Mesenchymal stem cell (in vitro differentiated cells and primary cell): ENCODE data around the gene FA2H.
A peak's percentile ranks its signal among the peaks of the same experiment; 100 is the strongest.

Experiments used
- DNase-seq: peaks from one replicate; pipeline ENCODE4 v3.0.0-alpha.2; 2013
- H2AFZ ChIP-seq: one replicate; pipeline ENCODE4 v1.6.1; 2013; ENCODE audit warnings: low read depth, mild to moderate bottlenecking, control low read depth, inconsistent platforms, low read length, moderate library complexity
- H2AK5ac ChIP-seq: 2 replicates; pipeline ENCODE4 v1.6.1; 2013; ENCODE audit warnings: low read length, moderate library complexity, mild to moderate bottlenecking, inconsistent platforms; ENCODE audit not compliant: severe bottlenecking
- H2BK120ac ChIP-seq: one replicate; pipeline ENCODE4 v1.6.1; 2013; ENCODE audit warnings: low read depth, mild to moderate bottlenecking, inconsistent platforms, low read length, moderate library complexity
- H2BK12ac ChIP-seq, 2 experiments: one replicate each; pipeline ENCODE4 v1.6.1; 2013; ENCODE audit warnings: inconsistent platforms in 2 of 2, low read length in 2 of 2, mild to moderate bottlenecking in 2 of 2, moderate library complexity in 2 of 2, control low read depth in 1 of 2
- H2BK15ac ChIP-seq: one replicate; pipeline ENCODE4 v1.6.1; 2013; ENCODE audit warnings: mild to moderate bottlenecking, low read depth, inconsistent platforms; ENCODE audit not compliant: poor library complexity, severe bottlenecking
- H2BK5ac ChIP-seq: 2 replicates; pipeline ENCODE4 v1.6.1; 2013; ENCODE audit warnings: low read depth, mild to moderate bottlenecking, low read length, control low read depth, inconsistent platforms; ENCODE audit not compliant: poor library complexity, severe bottlenecking
- H3K14ac ChIP-seq, 2 experiments: one replicate each; pipeline ENCODE4 v1.6.1; 2013; ENCODE audit warnings: inconsistent platforms in 2 of 2, low read length in 2 of 2, control low read depth in 1 of 2, mild to moderate bottlenecking in 1 of 2, moderate library complexity in 1 of 2
- H3K18ac ChIP-seq, 2 experiments: one replicate each; pipeline ENCODE4 v1.6.1; 2013; ENCODE audit warnings: inconsistent platforms in 2 of 2, low read length in 2 of 2, control low read depth in 1 of 2, low read depth in 1 of 2, mild to moderate bottlenecking in 1 of 2
- H3K23ac ChIP-seq, 2 experiments: one replicate each; pipeline ENCODE4 v1.6.1; 2013; ENCODE audit warnings: inconsistent platforms in 2 of 2, low read length in 2 of 2, mild to moderate bottlenecking in 2 of 2, moderate library complexity in 2 of 2, control low read depth in 1 of 2
- H3K27ac ChIP-seq: 2 replicates; pipeline ENCODE4 v1.5.1; 2013; ENCODE audit warnings: mild to moderate bottlenecking, moderate library complexity, low read length, control low read depth, inconsistent platforms; ENCODE audit not compliant: poor library complexity, severe bottlenecking
- H3K27me3 ChIP-seq, 2 experiments: 2 replicates each; pipeline versions ENCODE4 v1.6.1 to v1.7.0; 2013; ENCODE audit warnings: low read length in 2 of 2, mild to moderate bottlenecking in 2 of 2, moderate library complexity in 2 of 2, control low read depth in 1 of 2, inconsistent platforms in 1 of 2; ENCODE audit not compliant: control insufficient read depth in 1 of 2, insufficient read depth in 1 of 2
- H3K36me3 ChIP-seq, 2 experiments: 2 replicates each; pipeline versions ENCODE4 v1.6.1 to v1.7.0; 2013; ENCODE audit warnings: low read length in 2 of 2, control low read depth in 1 of 2, inconsistent platforms in 1 of 2, low read depth in 1 of 2, mild to moderate bottlenecking in 1 of 2; ENCODE audit not compliant: insufficient read depth in 2 of 2, control insufficient read depth in 1 of 2
- H3K4ac ChIP-seq, 2 experiments: one replicate each; pipeline ENCODE4 v1.6.1; 2013; ENCODE audit warnings: inconsistent platforms in 2 of 2, low read length in 2 of 2, mild to moderate bottlenecking in 2 of 2, moderate library complexity in 2 of 2, control low read depth in 1 of 2, low read depth in 1 of 2
- H3K4me1 ChIP-seq: 2 replicates; pipeline ENCODE4 v1.6.1; 2013; ENCODE audit warnings: low read depth, low read length, control low read depth; ENCODE audit not compliant: control insufficient read depth, insufficient read depth
- H3K4me2 ChIP-seq: 2 replicates; pipeline ENCODE4 v1.6.1; 2013; ENCODE audit warnings: low read length, mild to moderate bottlenecking, inconsistent platforms; ENCODE audit not compliant: poor library complexity, severe bottlenecking
- H3K4me3 ChIP-seq, 2 experiments: 2 replicates each; pipeline versions ENCODE4 v1.5.1 to v1.7.0; 2013; ENCODE audit warnings: low read length in 2 of 2, mild to moderate bottlenecking in 2 of 2, control low read depth in 1 of 2, low read depth in 1 of 2; ENCODE audit not compliant: insufficient read depth in 1 of 2
- H3K79me1 ChIP-seq: replicated peaks from 2 replicates; pipeline ENCODE4 v1.6.1; 2013; ENCODE audit warnings: mild to moderate bottlenecking, control low read depth, low read length, inconsistent platforms; ENCODE audit not compliant: poor library complexity, severe bottlenecking
- H3K9ac ChIP-seq: 2 replicates; pipeline ENCODE4 v1.7.0; 2013; ENCODE audit warnings: mild to moderate bottlenecking, low read length, moderate library complexity
- H3K9me3 ChIP-seq: 2 replicates; pipeline ENCODE4 v1.7.0; 2013; ENCODE audit warnings: mild to moderate bottlenecking, low read length; ENCODE audit not compliant: control insufficient read depth
- H4K8ac ChIP-seq: one replicate; pipeline ENCODE4 v1.6.1; 2013; ENCODE audit warnings: inconsistent platforms, mild to moderate bottlenecking, low read length, moderate library complexity
- H4K91ac ChIP-seq: one replicate; pipeline ENCODE4 v1.6.1; 2013; ENCODE audit warnings: mild to moderate bottlenecking, low read length, inconsistent platforms
- WGBS: methylation state at CpG from one replicate; pipeline ENCODE4 v1.1.7; 2013; ENCODE audit warnings: mixed read lengths; 5-methylcytosine and 5-hydroxymethylcytosine counted together

FA2H gene

GRCh38 chr16:74710401-74710800 is 64.2 kb downstream of the FA2H start:
- Histone ChIP-seq H3K27ac (no peak overlapping the region), H3K79me1 (no peaks in the 10 kb centered on the region), H3K18ac (no peak overlapping the region), H4K91ac (no peak overlapping the region), H2AFZ (no peak overlapping the region), H2BK15ac (no peak overlapping the region), H3K23ac (no peak overlapping the region), H3K27me3 (peaks cover 12 to 24% of the 10 kb centered on the region in 2 experiments), H3K4me2 (no peak overlapping the region), H3K9me3 (no peaks in the 10 kb centered on the region), H3K9ac (no peak overlapping the region), H4K8ac (no peak overlapping the region), H2BK12ac (no peak overlapping the region), H3K36me3 (no peaks in the 10 kb centered on the region), H2BK120ac (no peak overlapping the region), H3K4ac (no peak overlapping the region), H3K4me1 (no peaks in the 10 kb centered on the region), H2AK5ac (no peak overlapping the region), H3K14ac (no peak overlapping the region), H3K4me3 (no peak overlapping the region), H2BK5ac (no peak overlapping the region)
- no peak for DNase-seq
- 95% methylated on average over 5 of the region's 8 CpGs for WGBS

- Histone ChIP-seq H3K18ac (no peak overlapping the region), H2BK120ac (no peak overlapping the region), H3K9ac (no peak overlapping the region), H3K9me3 (no peaks in the 10 kb centered on the region), H3K4ac (no peak overlapping the region), H3K27me3 (peaks cover 12 to 22% of the 10 kb centered on the region in 2 experiments), H2BK5ac (no peak overlapping the region), H2BK12ac (no peak overlapping the region), H2AK5ac (no peak overlapping the region), H3K36me3 (no peaks in the 10 kb centered on the region), H3K4me2 (no peak overlapping the region), H3K14ac (no peak overlapping the region), H4K8ac (no peak overlapping the region), H4K91ac (no peak overlapping the region), H2AFZ (no peak overlapping the region), H2BK15ac (no peak overlapping the region), H3K79me1 (no peaks in the 10 kb centered on the region), H3K23ac (no peak overlapping the region), H3K4me1 (no peaks in the 10 kb centered on the region), H3K27ac (no peak overlapping the region), H3K4me3 (no peak overlapping the region)
- DNase-seq, result peak; percentile 66
- WGBS, result under 1% methylated on average over 5 of the region's 6 CpGs
Observed at GRCh38 chr16:74709441-74709877, 65.2 kb downstream of the FA2H start.

DNA sequence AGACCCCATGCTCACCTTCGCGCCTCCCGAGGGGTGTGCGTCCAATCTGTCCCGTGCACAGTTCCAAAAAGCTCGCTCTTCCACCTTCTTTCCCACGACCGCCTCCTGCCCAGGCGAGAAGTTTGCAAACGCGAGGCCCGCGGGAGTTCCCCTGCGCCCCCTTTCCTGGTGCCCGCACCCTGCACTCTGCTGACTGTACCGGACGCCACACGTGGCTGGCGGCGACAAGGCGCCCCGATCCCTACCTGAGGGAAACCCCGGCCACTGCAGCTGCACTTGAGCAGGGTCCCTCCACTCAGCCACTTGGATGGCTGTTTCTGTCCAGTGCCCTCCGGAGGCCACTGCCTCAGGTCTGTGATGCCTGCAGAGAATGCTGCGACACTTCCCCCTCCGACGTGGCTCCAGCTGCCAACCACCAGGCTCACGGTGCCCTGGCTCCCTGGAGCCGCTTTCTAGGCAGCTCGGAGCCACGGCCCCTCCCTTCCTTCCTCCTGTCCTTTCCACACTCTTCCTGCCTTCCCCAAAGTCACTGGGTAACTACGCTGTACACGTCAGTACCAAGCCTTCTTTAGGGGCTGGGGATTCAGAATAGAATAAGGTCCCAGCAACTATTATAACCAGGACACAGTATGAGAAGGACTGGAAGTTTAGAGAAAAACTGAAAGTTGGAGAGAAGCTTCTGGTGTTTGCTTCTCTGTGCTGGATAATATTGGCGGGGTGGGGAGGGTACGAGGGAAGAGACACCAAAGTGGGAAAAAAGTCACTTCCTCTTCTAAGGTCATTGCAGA is 74.0 kb downstream of the FA2H start, which contains the start of gene MLKL:
Gene MLKL, minus strand, starts transcription at position 425 of the 788 bp plus-strand sequence. CDS start 5,105 bp downstream, outside the sequence.
- Histone ChIP-seq H4K91ac (peak within 1 kb of the TSS; percentile 99), H3K23ac (no peak within 1 kb of the TSS), H3K27me3 (no peaks in the 10 kb centered on the region), H3K4me1 (peaks cover 3% of the 10 kb centered on the region), H3K9ac (peak within 1 kb of the TSS; percentile 87), H3K14ac (peak within 1 kb of the TSS in 1 of 2 experiments; percentile 19), H4K8ac (peak within 1 kb of the TSS; percentile 98), H2BK12ac (peak within 1 kb of the TSS in 1 of 2 experiments; percentile 11), H3K79me1 (no peaks in the 10 kb centered on the region), H3K4ac (peak within 1 kb of the TSS; percentile 52 to 96), H2BK120ac (peak within 1 kb of the TSS; percentile 75), H3K4me3 (peak within 1 kb of the TSS; percentile 28 to 99), H3K18ac (peak within 1 kb of the TSS; percentile 69 to 98), H3K4me2 (no peak within 1 kb of the TSS), H2AK5ac (no peak within 1 kb of the TSS), H3K9me3 (no peaks in the 10 kb centered on the region), H2BK5ac (no peak within 1 kb of the TSS), H2BK15ac (peak within 1 kb of the TSS; percentile 77), H3K36me3 (no peaks in the 10 kb centered on the region), H2AFZ (peak within 1 kb of the TSS; percentile 59), H3K27ac (no peak within 1 kb of the TSS)
- peak; percentile 83 for DNase-seq
- WGBS, result 44% methylated on average over 31 of the region's 35 CpGs

DNA sequence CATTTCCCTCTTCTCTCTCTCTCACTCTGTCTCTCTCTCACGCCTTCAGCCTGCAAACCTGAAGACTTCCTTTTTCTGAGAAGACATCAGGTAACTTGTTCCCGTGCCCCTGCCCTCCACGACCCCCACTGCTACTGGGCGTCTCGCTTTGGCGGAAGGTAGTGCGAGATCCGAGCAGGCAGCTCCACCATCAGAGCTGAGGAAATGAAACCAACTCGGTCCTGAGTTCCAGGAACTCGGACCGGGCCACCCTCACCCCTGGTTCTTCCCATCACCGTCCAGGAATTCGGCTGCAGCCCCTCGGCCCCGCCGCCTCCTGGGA is 74.5 kb downstream of the FA2H start:
- peaks cover 3% of the 10 kb centered on the region for H3K4me1 ChIP-seq
- 45% methylated on average over 16 of the region's 16 CpGs for WGBS
- peak overlapping the region; percentile 52 to 96 for H3K4ac ChIP-seq
- peak; percentile 46 for DNase-seq
- no peak overlapping the region for H3K14ac ChIP-seq
- no peaks in the 10 kb centered on the region for H3K27me3 ChIP-seq
- no peak overlapping the region for H3K23ac ChIP-seq
- peak overlapping the region; percentile 77 for H2BK15ac ChIP-seq
- peak overlapping the region; percentile 59 for H2AFZ ChIP-seq
- peak overlapping the region; percentile 87 for H3K9ac ChIP-seq
- peak overlapping the region; percentile 28 to 99 for H3K4me3 ChIP-seq
- H3K18ac ChIP-seq, result peak overlapping the region; percentile 69 to 98
- no peak overlapping the region for H2BK120ac ChIP-seq
- H3K4me2 ChIP-seq, result no peak overlapping the region
- H4K8ac ChIP-seq, result peak overlapping the region; percentile 98
- no peaks in the 10 kb centered on the region for H3K79me1 ChIP-seq
- H3K27ac ChIP-seq, result no peak overlapping the region
- H3K36me3 ChIP-seq, result peaks cover 0 to 5% of the 10 kb centered on the region in 2 experiments
- H4K91ac ChIP-seq, result peak overlapping the region; percentile 99
- H3K9me3 ChIP-seq, result no peaks in the 10 kb centered on the region
- H2AK5ac ChIP-seq, result no peak overlapping the region
- no peak overlapping the region for H2BK12ac ChIP-seq
- H2BK5ac ChIP-seq, result no peak overlapping the region
